HepG2 (cell line): ENCODE data around the gene LDB2. TPM values are rescaled to one million over a fixed set of nuclear protein-coding genes. Genes with fewer than 3 reads are reported as not detected.

Experiments used
- CHD2 ChIP-seq: IDR thresholded peaks from 2 replicates; pipeline ENCODE4 v1.6.1; 2011; ENCODE audit warnings: low read depth, low read length, improper control_type of control experiment
- EED ChIP-seq: sonication (generic); formaldehyde crosslinking; IDR thresholded peaks from 2 replicates; pipeline ENCODE4 v1.5.0; 2020; ENCODE audit warnings: mild to moderate bottlenecking, missing genetic modification reagents
- ELK4 ChIP-seq: sonication (generic); formaldehyde crosslinking; IDR thresholded peaks from 2 replicates; pipeline ENCODE4 v1.9.0; 2021; ENCODE audit warnings: missing genetic modification reagents, borderline replicate concordance
- HDAC6 ChIP-seq: fragments of 200-600 bp; sonication (generic); IDR thresholded peaks from 2 replicates; pipeline ENCODE4 v1.7.0; 2017; ENCODE audit warnings: mild to moderate bottlenecking, antibody characterized with exemption, low read length, low read depth
- MEIS2 ChIP-seq: sonication (generic); formaldehyde crosslinking; IDR thresholded peaks from 2 replicates; pipeline ENCODE4 v1.9.0; 2021; ENCODE audit warnings: mild to moderate bottlenecking, missing genetic modification reagents
- NFYB ChIP-seq: sonication (generic); formaldehyde crosslinking; IDR thresholded peaks from 2 replicates; pipeline ENCODE4 v1.4.0; 2020; ENCODE audit warnings: missing genetic modification reagents
- RORA ChIP-seq: sonication (generic); formaldehyde crosslinking; IDR thresholded peaks from 2 replicates; pipeline ENCODE4 v1.5.0; 2020; ENCODE audit warnings: mild to moderate bottlenecking, missing genetic modification reagents, moderate library complexity
- SAP130 ChIP-seq: IDR thresholded peaks from 2 replicates; pipeline ENCODE4 v1.6.1; 2016; ENCODE audit warnings: low read depth
- SETDB1 ChIP-seq: sonication (generic); formaldehyde crosslinking; IDR thresholded peaks from 2 replicates; pipeline ENCODE4 v1.5.1; 2020; ENCODE audit warnings: missing genetic modification reagents, mild to moderate bottlenecking, borderline replicate concordance
- SSRP1 ChIP-seq: IDR thresholded peaks from 2 replicates; pipeline ENCODE4 v1.6.1; 2016; ENCODE audit warnings: control low read depth
- TEF ChIP-seq: sonication (generic); formaldehyde crosslinking; IDR thresholded peaks from 2 replicates; pipeline ENCODE4 v1.5.0; 2020; ENCODE audit warnings: missing genetic modification reagents
- TFDP1 ChIP-seq: IDR thresholded peaks from 2 replicates; pipeline ENCODE4 v1.6.1; 2016; ENCODE audit warnings: missing compliant biosample characterization, missing genetic modification reagents, borderline replicate concordance
- THAP11 ChIP-seq: IDR thresholded peaks from 2 replicates; pipeline ENCODE4 v1.6.1; 2016; ENCODE audit warnings: missing biosample characterization, missing genetic modification reagents
- TSC22D2 ChIP-seq: sonication (generic); formaldehyde crosslinking; IDR thresholded peaks from 2 replicates; pipeline ENCODE4 v1.5.1; 2020; ENCODE audit warnings: missing genetic modification reagents, mild to moderate bottlenecking, borderline replicate concordance
- ZBTB21 ChIP-seq: sonication (generic); formaldehyde crosslinking; IDR thresholded peaks from 2 replicates; pipeline ENCODE4 v1.4.0; 2020; ENCODE audit warnings: missing genetic modification reagents
- ZBTB7A ChIP-seq: sonication (generic); formaldehyde crosslinking; IDR thresholded peaks from 2 replicates; pipeline ENCODE4 v1.8.0; 2022; ENCODE audit warnings: mild to moderate bottlenecking, missing genetic modification reagents
- ZEB1 ChIP-seq: IDR thresholded peaks from 2 replicates; pipeline ENCODE4 v1.6.1; 2012; ENCODE audit warnings: mild to moderate bottlenecking, low read depth, inconsistent platforms; ENCODE audit not compliant: insufficient replicate concordance
- ZFP36L1 ChIP-seq: sonication (generic); formaldehyde crosslinking; IDR thresholded peaks from 2 replicates; pipeline ENCODE4 v1.8.0; 2022; ENCODE audit warnings: mild to moderate bottlenecking, missing genetic modification reagents, moderate library complexity
- ZFP62 ChIP-seq: sonication (generic); formaldehyde crosslinking; IDR thresholded peaks from 2 replicates; pipeline ENCODE4 v1.4.0; 2020; ENCODE audit warnings: missing genetic modification reagents
- ZKSCAN5 ChIP-seq: sonication (generic); formaldehyde crosslinking; IDR thresholded peaks from 2 replicates; pipeline ENCODE4 v1.5.1; 2020; ENCODE audit warnings: mild to moderate bottlenecking, missing genetic modification reagents
- ZMYM4 ChIP-seq: sonication (generic); formaldehyde crosslinking; IDR thresholded peaks from 2 replicates; pipeline ENCODE4 v1.8.1; 2023; ENCODE audit warnings: mild to moderate bottlenecking, missing genetic modification reagents
- ZNF512 ChIP-seq: sonication (generic); formaldehyde crosslinking; IDR thresholded peaks from 2 replicates; pipeline ENCODE4 v1.4.0; 2020; ENCODE audit warnings: mild to moderate bottlenecking, missing genetic modification reagents
- ZNF674 ChIP-seq: sonication (generic); formaldehyde crosslinking; IDR thresholded peaks from 2 replicates; pipeline ENCODE4 v1.5.0; 2020; ENCODE audit warnings: low read depth, mild to moderate bottlenecking, missing genetic modification reagents
- ZNF710 ChIP-seq: sonication (generic); formaldehyde crosslinking; IDR thresholded peaks from 2 replicates; pipeline ENCODE4 v1.5.0; 2020; ENCODE audit warnings: mild to moderate bottlenecking, missing genetic modification reagents, borderline replicate concordance
- ZNF792 ChIP-seq: IDR thresholded peaks from 2 replicates; pipeline ENCODE4 v1.6.1; 2016
- ZNF891 ChIP-seq: sonication (generic); formaldehyde crosslinking; IDR thresholded peaks from 2 replicates; pipeline ENCODE4 v1.5.0; 2020; ENCODE audit warnings: mild to moderate bottlenecking, missing genetic modification reagents
- ZSCAN30 ChIP-seq: sonication (generic); formaldehyde crosslinking; IDR thresholded peaks from 2 replicates; pipeline ENCODE4 v1.5.0; 2020; ENCODE audit warnings: mild to moderate bottlenecking, missing genetic modification reagents
- polyA plus RNA-seq, 8 experiments: library from polyadenylated mRNA; depleted of rRNA in 3 of 8; stranded (reverse) in 7 of 8; unstranded in 1 of 8; fragments of >200 nt; fragmentation: Illumina TruSeq in 4 of 8; extraction: Trizol in 4 of 8; gene quantifications; 2 replicates each; pipeline versions ENCODE4 v1.2.1 to v1.2.3, GENCODE V29; 2011 to 2016; ENCODE audit warnings: low read depth in 4 of 8, missing spikeins in 1 of 8, mixed read lengths in 1 of 8; ENCODE audit not compliant: insufficient read depth in 1 of 8
- total RNA-seq, 5 experiments: library from RNA; depleted of rRNA; stranded (reverse); fragments of >200 nt; fragmentation: Illumina TruSeq; extraction: Trizol; gene quantifications; 2 replicates each; pipeline ENCODE4 v1.2.3, GENCODE V29; 2016; ENCODE audit warnings: low read depth in 1 of 5

The LDB2 gene
- total and polyA plus RNA-seq, 2 of the 13 experiments (the other 11 are each of a cell fraction or from before 2014, with no cell fraction given) = not detected

GRCh38 chr4:16824278-16824806, 74.1 kb downstream of the LDB2 start (continued):
- TF ChIP-seq SETDB1 = no peak
- TF ChIP-seq ZNF674 (CRISPR knock-in tag) = no peak
- TF ChIP-seq ZNF512 = no peak
- TF ChIP-seq THAP11 (CRISPR knock-in tag) = no peak
- TF ChIP-seq TEF (CRISPR knock-in tag) = no peak
- peak; percentile 31 for TF ChIP-seq SAP130
- no peak for TF ChIP-seq ZKSCAN5 (CRISPR knock-in tag)
- TF ChIP-seq ZNF891 = no peak
- TF ChIP-seq CHD2 = no peak
- TF ChIP-seq MEIS2 (CRISPR knock-in tag) = no peak
- TF ChIP-seq ZBTB7A = no peak
- no peak for TF ChIP-seq RORA (CRISPR knock-in tag)
- no peak for TF ChIP-seq ZSCAN30 (CRISPR knock-in tag)
- no peak for TF ChIP-seq HDAC6
- no peak for TF ChIP-seq TFDP1
- TF ChIP-seq ZFP62 (CRISPR knock-in tag) = no peak
- TF ChIP-seq ZFP36L1 (CRISPR knock-in tag) = no peak
- 0 out of 2 replicates have a peak, but pooled peaks have one; percentile 21 for TF ChIP-seq ZNF792
- no peak for TF ChIP-seq ELK4 (CRISPR knock-in tag)
- no peak for TF ChIP-seq ZEB1
- no peak for TF ChIP-seq TSC22D2 (CRISPR knock-in tag)
- no peak for TF ChIP-seq NFYB
- peak; percentile 50; the same call in 1 of the 2 replicates for TF ChIP-seq ZMYM4 (CRISPR knock-in tag)
- no peak for TF ChIP-seq ZBTB21 (CRISPR knock-in tag)
- no peak for TF ChIP-seq EED (CRISPR knock-in tag)
- TF ChIP-seq SSRP1 = no peak
- TF ChIP-seq ZNF710 (CRISPR knock-in tag) = no peak
